Coronary artery (tissue), 2 donors: Measurements from ENCODE around the gene ARHGEF39.
"Not testable (repeated sequence)": the region's sequence is repeated elsewhere in the genome, so short reads cannot be mapped to it uniquely, and the experiment has no call there.

Experiments used
- DNase-seq: peaks from one replicate; pipeline ENCODE4 v3.0.0-alpha.2; 2017; ENCODE audit warnings: low spot score
- H3K27ac ChIP-seq, 2 donors: fragments of 200-600 bp; sonication (generic); one replicate each; pipeline ENCODE4 v1.5.1; 2016 to 2019
- H3K4me3 ChIP-seq: fragments of 200-600 bp; sonication (generic); 2 replicates; pipeline ENCODE4 v1.5.1; 2016; ENCODE audit warnings: mild to moderate bottlenecking, moderate library complexity
- TF ChIP-seq, protein P1 (sequence below): fragments of 200-600 bp; sonication (generic); IDR thresholded peaks from one replicate; pipeline ENCODE4 v1.5.1; 2019; ENCODE audit warnings: antibody characterized with exemption

ARHGEF39 gene

DNA sequence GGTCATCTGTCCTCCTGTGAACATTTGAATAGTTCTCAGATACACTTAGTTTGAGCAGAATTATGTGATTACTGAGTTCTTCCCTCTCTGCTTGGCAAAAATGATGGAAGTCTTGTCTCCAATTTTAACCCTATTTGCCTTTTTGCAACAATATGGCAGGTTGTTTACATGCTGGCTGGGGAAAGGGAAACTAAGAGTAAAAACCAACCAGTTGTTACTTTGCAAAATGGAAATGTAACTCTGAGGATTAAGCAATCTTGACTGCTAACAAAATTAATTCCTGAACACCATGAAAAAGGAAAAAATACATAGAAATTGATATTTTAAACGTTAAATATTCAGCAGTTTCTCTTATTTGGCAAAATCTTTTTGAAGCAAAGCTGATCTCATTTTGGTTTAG lies 25.4 kb downstream of the ARHGEF39 start:
- TF ChIP-seq, protein P1, sequence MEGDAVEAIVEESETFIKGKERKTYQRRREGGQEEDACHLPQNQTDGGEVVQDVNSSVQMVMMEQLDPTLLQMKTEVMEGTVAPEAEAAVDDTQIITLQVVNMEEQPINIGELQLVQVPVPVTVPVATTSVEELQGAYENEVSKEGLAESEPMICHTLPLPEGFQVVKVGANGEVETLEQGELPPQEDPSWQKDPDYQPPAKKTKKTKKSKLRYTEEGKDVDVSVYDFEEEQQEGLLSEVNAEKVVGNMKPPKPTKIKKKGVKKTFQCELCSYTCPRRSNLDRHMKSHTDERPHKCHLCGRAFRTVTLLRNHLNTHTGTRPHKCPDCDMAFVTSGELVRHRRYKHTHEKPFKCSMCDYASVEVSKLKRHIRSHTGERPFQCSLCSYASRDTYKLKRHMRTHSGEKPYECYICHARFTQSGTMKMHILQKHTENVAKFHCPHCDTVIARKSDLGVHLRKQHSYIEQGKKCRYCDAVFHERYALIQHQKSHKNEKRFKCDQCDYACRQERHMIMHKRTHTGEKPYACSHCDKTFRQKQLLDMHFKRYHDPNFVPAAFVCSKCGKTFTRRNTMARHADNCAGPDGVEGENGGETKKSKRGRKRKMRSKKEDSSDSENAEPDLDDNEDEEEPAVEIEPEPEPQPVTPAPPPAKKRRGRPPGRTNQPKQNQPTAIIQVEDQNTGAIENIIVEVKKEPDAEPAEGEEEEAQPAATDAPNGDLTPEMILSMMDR = no peak
- Histone ChIP-seq H3K4me3 (no peak overlapping the region), H3K27ac (no peak overlapping the region)
- DNase-seq = no peak

DNA sequence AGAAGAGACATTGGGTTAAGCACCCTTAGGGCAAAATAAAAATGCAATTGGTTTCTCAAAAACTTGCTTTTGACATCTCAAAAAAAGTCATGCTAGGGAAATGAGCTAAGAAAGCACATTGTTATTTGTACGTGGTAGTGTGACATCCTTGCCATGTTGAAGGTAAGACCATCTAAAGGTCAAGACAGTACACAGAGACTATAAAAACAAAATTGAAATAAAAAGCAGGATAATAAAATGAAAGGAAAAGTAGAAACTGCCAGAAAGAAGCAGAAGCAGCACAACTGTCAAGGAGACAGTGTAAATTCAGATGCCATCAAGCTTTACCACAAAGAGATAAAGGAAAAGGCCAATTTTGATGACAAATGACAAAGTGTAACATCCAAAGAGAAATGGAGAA lies 25.8 kb downstream of the ARHGEF39 start:
- H3K4me3 ChIP-seq, DNase-seq, H3K27ac ChIP-seq: not testable (repeated sequence)

DNA sequence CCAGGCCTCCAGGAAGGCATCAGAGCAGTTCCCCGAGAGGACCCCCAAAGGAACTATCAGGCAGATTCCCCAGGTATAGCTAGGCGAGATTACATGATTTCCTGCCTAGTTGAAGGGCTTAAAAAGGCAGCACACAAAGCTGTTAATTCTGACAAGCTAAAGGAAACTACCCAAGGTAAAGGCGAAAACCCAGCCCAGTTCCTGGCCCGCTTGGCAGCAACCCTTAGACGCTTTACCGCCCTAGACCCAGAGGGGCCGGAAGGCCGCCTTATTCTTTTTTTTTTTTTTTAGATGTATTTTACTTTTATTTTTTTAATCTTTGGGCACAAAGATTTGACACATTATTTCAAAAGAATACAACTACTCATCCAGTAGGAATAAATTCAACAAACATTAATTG lies 26.2 kb downstream of the ARHGEF39 start:
- DNase-seq, H3K27ac ChIP-seq: not testable (repeated sequence)

DNA sequence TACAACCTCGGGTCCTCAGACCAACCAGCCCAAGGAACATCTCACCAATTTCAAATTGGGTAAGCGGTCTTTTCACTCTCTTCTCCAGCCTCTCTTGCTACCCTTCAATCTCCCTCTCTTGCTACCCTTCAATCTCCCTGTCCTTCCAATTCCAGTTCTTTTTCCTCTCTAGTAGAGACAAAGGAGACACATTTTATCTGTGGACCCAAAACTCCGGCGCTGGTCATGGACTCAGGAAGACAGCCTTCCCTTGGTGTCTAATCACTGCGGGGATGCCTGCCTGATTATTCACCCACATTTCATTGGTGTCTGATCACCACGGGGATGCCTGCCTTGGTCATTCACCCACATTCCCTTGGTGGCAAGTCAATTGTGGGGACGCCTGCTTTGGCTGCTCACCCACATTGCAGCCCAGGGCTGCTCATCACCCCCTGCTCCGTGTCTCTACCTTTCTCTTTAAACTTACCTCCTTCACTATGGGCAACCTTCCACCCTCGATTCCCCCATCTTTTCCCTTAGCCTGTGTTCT lies 27.5 kb downstream of the ARHGEF39 start:
- not testable (repeated sequence) for H3K27ac ChIP-seq, H3K4me3 ChIP-seq, DNase-seq

More for the DNA sequence above, 26.2 kb downstream of the ARHGEF39 start:
- not testable (repeated sequence) for H3K4me3 ChIP-seq

DNA sequence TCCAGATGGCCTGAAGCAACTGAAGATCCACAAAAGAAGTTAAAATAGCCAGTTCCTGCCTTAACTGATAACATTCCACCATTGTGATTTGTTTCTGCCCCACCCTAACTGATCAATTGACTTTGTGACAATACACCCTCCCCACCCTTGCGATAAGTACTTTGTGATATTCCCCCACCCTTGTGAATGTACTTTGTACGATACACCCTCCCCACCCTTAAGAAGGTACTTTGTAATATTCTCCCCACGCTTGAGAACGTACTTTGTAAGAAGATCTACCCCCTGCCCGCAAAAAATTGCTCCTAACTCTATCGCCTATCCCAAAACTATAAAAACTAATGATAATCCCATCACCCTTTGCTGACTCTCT lies 28.1 kb downstream of the ARHGEF39 start:
- H3K4me3 ChIP-seq, DNase-seq: not testable (repeated sequence)
- peak overlapping the region in 1 of 2 donors; percentile 60 for H3K27ac ChIP-seq

DNA sequence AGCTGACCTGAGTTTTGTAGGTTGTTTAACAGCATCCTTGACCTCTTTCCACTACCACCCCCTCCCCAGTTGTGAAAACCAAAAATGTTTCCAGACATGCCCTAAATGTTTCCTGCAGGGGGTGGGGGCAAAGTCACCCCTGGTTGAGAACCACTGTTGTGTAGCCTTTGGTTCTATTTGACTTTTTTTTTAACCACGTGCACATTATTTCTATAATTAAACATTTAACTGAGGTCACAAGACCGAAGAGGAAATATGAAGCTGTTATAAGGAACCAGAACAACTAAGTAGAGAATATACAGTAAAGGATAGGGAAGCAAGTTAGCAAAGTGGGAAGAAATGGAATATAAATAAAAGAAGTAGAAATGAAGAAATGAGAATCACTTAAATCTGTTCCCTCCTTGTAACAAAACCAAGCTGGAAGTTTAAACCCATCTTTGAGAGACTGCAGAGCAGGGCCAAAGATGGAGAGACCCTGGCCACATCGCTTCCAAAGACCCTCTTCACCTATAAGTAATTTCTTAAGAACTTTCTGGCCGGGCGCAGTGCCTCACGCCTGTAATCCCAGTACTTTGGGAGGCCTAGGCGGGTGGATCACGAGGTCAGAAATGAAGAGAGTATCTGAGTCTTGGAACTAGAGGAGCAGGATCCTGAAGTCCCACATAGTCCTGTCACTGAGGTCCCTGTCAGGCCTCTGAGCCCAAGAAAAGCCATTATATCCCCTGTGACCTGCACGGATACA lies 28.7 kb downstream of the ARHGEF39 start:
- TF ChIP-seq, protein P1 = no peak
- Histone ChIP-seq H3K27ac (peak overlapping the region in 1 of 2 donors; percentile 60), H3K4me3 (no peak overlapping the region)
- no peak for DNase-seq

DNA sequence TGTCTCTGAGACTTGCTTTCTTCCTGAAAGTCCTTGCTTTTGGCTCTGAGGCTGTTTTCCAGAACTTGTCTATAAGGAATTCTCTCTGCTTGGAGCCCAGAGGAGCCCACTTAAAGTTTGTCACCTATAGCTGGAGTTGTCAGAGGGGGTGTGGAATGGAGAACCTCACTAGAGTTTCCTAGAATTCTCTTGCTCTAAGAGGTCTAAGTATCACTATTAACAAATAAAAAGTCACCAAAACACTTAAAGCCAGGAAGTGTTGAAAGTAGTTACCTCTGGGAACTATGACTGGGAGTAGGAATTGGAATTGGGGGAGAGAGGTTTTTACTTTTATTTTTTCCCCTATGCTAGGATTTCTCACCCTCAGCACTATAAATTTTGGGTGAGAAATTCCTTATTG lies 29.3 kb downstream of the ARHGEF39 start:
- H3K4me3 ChIP-seq = no peak overlapping the region
- TF ChIP-seq, protein P1 = no peak
- no peak for DNase-seq
- no peak overlapping the region for H3K27ac ChIP-seq

DNA sequence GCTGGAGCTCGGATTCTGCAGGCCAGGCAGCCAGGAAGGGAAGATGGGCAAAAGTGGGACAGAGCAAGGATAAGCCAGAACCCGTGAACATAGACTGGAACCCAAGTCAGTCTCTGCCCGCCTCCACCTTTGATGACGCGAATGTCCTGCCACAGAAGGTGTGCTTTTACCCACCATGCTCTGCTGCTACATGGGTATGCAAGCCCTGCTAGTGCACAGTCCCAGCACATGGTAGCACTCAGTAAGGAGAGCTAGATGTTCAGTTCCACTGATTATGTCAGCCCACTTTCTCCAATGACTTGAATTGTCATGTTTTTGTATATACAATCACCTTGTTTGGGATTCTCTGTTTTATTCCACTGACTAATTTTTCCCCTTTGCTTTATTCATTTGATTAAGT lies 35.4 kb downstream of the ARHGEF39 start:
- TF ChIP-seq, protein P1 = no peak
- no peak overlapping the region for H3K27ac ChIP-seq
- no peak overlapping the region for H3K4me3 ChIP-seq
- DNase-seq = no peak

DNA sequence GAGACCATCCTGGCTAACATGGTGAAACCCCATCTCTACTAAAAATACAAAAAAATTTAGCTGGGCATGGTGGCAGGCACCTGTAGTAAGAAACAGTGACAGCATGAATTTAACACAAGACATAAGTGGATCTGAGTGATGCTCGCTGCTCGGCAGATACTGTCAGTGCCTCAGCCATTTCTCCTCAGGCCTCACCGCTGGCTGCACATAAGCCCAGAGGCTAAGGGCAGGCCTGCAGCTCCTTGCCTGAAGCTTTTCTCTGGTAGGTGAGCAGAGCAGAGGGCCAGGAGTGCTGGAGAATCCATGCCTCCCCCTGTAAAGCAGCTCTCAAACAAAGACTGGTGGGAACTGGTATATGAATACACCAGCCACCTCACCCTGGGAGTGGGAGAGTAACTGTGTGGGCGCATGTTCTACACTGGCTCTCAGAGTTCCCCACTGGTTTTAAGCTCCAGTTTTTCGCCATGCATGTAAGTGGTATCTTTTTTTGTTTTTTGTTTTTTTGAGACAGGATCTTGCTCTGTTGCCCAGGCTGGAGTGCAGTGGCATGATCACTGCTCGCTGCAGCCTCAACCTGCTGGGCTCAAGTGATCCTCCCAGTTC lies 36.5 kb downstream of the ARHGEF39 start:
- H3K4me3 ChIP-seq = no peak overlapping the region
- no peak for DNase-seq
- H3K27ac ChIP-seq = no peak overlapping the region
- TF ChIP-seq, protein P1 = no peak
